HG02884 (cell line): ENCODE results near the gene ZSCAN9.

Experiments used
- ATAC-seq: cut with Tn5 transposase; IDR thresholded peaks from one replicate; pipeline ENCODE4 v1.9.1; 2021; ENCODE audit warnings: mild to moderate bottlenecking, moderate library complexity; ENCODE audit not compliant: unreplicated experiment

Gene ZSCAN9

GRCh38 chr6:28225056-28225834 is at the start of gene ZSCAN9:
TSS of gene ZSCAN9 (plus strand) at chr6:28225275. CDS start at chr6:28227085, 1,810 bp downstream.
- peak; percentile 80 for ATAC-seq

DNA sequence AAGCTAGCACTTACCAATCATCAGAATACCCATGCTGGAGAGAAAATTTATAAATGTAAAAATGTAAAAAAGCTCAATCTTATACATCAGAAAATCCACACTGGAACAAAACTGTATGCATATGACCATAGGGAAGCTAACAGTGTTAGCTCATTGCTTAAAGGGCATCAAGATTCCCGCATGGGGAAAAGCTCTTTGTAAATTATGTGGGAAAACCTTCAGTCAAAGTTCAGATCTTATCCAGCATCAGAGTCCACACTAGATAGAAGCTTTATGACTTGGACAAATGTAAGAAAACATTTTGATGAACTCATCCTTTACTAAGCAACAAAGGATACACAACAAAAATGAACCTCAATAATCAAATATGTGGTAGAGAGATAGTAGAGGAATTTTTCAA is 48.7 kb upstream of the ZSCAN9 start:
- no peak for ATAC-seq

DNA sequence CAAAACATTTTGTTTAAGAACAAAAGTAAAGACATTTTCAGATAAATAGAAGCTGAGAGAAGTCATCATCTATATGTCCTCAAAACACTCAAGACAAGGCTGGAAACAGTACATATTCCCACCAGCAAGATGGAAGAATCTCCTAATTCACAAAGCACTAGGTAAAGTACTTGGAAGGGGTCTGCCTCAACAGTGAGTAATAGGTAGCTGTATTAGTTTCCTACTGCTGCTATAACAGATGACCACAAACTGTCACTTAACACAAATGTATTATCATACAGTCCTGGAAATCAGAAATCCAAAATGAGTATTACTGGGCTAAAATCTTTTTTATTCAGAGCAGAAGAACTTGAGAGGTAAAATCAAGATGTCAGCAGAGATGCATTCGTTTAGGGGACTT is 42.8 kb upstream of the ZSCAN9 start:
- ATAC-seq: no peak

GRCh38 chr6:28188111-28188979 is 36.7 kb upstream of the ZSCAN9 start:
- no peak for ATAC-seq

- ATAC-seq: no peak
Measured at GRCh38 chr6:28200020-28200419, 25.1 kb upstream of the ZSCAN9 start.

DNA sequence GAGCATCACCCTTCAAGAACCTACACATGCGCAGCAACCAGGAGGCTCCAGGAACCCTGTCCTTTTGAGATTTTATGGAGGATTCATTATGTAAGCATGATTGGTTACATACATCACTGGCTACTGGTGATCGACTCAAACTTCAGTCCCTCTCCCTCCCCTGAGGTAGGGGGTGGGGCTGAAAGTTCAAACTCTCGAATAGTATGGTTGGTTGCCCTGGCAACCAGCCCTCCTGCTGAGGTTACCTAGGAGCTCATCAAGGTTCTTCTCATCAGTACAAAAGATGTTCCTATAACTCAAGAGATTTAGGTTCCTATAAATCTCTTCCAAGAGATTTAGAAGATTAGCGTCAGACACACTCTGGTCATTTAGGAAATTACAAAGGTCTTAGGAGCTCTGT is 21.9 kb upstream of the ZSCAN9 start:
- ATAC-seq: no peak

DNA sequence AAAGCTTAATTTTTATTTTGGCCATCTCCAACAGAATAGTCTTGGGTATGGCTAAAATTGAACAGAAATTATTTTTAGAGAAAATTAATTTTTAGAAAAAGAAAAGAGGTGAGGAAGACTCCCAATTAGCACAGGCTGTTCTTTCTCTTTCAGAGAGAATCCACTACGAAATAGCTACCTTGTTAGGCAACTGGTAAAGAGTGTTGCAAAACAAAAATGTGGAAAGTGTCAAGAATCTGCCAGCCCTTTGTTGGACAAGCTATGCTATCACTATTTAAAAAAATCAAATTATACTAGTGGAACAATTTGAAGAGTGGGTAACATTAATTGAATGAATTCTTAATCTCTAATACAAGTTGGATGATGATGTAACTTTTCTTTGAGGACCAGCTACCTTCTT is 19.2 kb upstream of the ZSCAN9 start:
- ATAC-seq: no peak

GRCh38 chr6:28206527-28206926 is 18.5 kb upstream of the ZSCAN9 start:
- no peak for ATAC-seq

DNA sequence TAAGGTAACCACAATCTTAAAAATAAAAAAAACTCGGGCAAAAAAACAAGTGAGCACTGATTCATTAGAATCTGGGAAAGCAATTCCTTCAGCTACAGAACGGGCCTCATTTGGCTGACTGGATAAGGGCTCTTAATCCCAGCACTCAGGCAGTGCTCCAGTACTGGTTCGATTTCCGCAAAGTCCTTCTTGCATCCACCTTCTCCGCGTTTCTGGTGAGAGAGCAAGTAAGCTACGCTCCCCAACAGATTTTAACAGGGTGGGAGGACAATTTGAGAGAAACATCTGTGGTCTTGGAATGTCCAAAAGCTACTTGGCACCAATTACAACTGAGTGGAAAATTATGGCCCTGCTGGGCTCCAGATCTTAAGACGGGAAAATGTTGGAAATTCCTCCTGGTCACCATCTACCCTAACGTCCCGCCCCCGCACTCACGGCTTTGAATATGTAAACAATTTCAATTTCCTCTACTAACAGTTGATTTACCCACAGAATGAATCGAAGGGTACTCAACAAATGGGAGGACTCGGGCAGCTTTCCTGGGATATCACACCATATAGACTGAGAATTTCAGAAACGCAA is 18.1 kb upstream of the ZSCAN9 start:
- no peak for ATAC-seq

- no peak for ATAC-seq
Measured at GRCh38 chr6:28207510-28208110, 17.5 kb upstream of the ZSCAN9 start.

DNA sequence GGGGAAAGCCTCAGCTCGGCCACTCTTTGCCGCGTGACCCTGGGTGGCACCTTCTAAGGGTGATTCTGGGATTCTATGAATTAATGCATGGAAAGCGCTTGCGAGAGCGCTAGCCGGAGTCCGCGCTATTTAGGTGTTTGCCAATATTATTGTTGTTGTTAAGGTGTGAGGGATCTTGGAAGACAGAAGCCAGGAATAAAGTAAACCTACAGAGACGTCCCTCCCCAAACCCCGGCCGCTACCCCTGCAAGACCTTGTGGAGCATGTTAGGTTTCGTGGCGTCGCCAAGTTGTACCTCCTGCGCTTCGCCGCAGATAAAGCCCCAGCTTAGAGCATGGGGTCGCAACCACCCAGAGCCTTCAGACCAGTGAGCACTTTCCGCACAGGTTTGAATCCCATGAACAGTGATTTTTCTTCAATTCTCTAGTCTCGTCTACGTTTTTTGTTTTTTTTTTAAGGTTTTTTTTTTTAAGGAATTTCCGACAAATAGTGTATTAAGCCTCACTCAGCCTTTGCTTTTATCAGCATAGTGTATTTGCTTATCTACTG is 16.9 kb upstream of the ZSCAN9 start:
- no peak for ATAC-seq

- no peak for ATAC-seq
Measured at GRCh38 chr6:28209753-28210535, 15.1 kb upstream of the ZSCAN9 start.

GRCh38 chr6:28211840-28212509 is 13.1 kb upstream of the ZSCAN9 start:
- peak; percentile 9 for ATAC-seq

DNA sequence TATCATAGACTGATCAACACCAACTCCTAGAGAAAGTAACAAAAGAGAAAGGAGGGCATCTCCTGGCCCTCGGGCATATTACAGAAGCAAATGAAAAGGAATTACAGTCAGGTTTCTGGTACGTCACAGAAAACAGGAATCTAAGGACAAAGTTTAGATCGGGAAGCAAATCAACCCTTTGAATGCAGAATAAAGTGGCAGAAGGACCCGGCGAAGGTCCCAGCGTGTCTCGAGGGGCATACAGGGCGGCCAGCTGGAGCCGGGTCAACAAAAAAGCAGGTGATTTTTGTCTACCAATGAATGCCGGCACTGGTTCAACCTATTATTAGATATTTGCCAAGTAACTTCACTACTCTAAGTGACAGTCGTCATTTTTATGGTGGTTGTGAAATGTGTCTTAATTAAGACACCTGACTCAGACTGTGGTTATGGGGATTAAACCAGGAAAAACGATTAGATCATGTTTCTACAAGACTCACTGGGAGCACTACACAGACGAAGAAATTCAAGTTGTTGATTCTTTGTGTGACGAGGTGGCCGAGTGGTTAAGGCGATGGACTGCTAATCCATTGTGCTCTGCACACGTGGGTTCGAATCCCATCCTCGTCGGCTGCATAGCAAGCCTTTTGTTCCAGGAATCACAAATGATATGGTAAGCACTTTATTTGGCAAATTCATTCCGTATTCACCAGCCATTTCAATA is 12.4 kb upstream of the ZSCAN9 start:
- ATAC-seq: peak; percentile 59

DNA sequence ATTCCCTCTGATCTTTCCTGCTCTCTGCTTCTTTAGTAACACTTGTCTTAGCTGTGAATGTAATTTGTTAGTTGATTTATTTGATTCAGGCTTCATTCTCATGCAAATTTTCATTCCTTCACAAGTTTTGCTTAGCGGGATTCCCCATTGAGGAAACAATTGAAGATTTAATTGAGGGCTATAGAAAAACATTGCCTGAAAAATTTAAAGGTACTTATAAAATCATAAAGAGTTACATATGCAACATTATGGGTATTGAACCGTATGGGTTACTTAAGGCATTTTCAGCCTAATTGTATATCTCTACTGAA is 11.9 kb upstream of the ZSCAN9 start:
- ATAC-seq: no peak

DNA sequence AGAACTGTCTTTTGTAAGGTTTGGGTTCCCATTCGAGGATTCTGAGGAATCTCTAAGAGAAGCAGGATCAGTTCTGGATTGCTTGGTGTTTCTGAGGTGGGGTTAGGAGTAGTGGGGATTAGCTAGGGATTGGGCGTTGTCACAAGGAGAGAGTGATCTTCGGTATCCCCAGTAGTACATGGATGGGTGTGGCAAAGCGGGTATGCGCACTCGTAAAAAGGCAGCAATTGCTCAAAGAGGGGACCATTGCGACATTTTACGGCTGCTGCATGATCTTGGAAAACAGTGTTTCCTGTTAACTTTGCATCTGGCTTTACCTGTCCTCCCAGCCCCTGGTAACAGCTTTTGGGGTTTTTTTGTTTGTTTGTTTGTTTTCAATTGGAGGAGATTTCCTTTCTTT is 9.7 kb upstream of the ZSCAN9 start:
- ATAC-seq: no peak

GRCh38 chr6:28217890-28218289 is 7.2 kb upstream of the ZSCAN9 start:
- no peak for ATAC-seq

DNA sequence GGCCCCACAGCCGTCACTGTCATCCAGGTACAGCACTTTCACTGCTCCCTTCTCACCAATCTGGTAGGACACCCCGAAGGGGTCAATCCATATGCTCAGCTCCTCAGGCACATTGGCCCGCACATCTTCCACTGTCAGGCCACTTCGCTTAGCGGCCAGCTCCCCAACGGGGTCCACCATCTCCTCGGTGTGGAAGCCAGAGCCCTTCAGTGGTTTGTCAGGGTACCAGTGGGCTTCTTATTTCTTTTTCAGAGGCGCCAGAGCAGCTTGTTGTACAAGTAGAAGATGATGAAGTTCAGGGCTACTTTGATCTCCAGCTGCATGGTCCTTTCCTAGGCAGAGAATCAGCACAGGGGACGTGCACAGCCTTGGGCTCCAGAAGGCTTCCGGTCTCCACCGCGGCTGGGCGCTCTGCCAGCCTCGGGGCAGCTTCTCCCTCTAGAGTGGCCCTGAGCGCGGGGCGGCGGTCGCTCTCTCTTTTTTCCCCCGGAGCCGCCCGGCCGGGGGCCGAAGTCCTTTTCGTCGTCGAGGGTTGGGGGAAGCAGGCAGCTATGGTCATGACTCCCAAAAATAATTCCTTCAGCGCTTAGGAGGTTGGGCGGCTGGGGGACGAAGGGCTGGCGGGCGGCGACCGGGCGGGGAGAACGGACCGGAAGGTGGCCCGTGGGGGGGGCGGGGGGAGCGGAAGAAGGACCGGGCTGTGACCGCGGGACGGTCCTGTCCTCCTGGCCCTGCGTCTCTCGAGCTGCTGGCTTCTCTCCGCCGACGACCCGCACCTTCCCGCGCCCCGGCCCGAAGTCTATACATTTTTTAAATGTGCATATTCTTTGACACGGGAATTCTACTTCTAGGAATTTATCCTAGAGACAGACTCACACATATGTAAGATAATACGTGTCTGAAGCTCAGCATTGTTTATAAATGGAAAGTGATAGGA is 6.5 kb upstream of the ZSCAN9 start:
- ATAC-seq: peak; percentile 72
